ENCODE measurements around the gene MYL9.

DNA sequence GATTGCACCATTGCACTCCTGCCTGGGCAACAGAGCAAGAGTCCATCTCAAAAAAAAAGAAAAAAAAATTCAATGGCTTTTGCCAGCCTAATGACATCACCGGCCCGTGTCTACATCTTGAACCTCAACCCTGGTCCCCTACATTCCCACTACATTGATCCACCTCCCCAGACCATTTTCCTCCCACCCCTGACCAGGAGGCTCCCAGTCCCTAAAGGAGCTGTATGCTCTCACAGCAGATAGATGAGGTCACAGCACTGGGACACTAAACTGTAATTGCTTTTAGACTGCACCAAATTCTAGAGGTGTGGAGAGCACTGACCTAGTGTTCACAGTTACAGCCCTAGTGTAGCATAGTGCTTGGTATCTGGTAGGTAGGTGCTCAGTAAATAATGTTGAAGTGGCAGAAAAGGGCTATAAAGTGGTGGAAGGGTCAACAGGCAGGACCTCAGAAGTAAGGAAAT lies 42.7 kb downstream of the MYL9 start:
- TF ChIP-seq EP300 (IDR thresholded peaks at IDR 0.05; ENCODE audit: borderline replicate concordance in 1 of 2, low read depth in 1 of 2, low read length in 1 of 2) (no peak), TCF12 (IDR thresholded peaks at IDR 0.05) (no peak), EZH2phosphoT487 (IDR thresholded peaks at IDR 0.05; ENCODE audit: borderline replicate concordance, low read depth) (no peak), ZBTB33 (IDR thresholded peaks at IDR 0.05; ENCODE audit: borderline replicate concordance, low read depth) (no peak), POLR2AphosphoS5 (IDR thresholded peaks at IDR 0.05; ENCODE audit: low read depth, low read length) (no peak), FOXM1 (IDR thresholded peaks at IDR 0.05; ENCODE audit: low read depth) (no peak), IRF3 (IDR thresholded peaks at IDR 0.05; ENCODE audit: low read depth, low read length) (no peak), SMC3 (IDR thresholded peaks at IDR 0.05; ENCODE audit: low read depth, low read length) (no peak), RCOR1 (IDR thresholded peaks at IDR 0.05; ENCODE audit: low read length) (no peak), GATA2 (CRISPR knock-in tag; IDR thresholded peaks at IDR 0.05) (no peak), GABPA (IDR thresholded peaks at IDR 0.05; ENCODE audit: low read depth) (no peak), RFX5 (IDR thresholded peaks at IDR 0.05; ENCODE audit: low read length) (no peak), NFIC (IDR thresholded peaks at IDR 0.05; ENCODE audit: borderline replicate concordance) (no peak)
- TF ChIP-seq, protein P1, sequence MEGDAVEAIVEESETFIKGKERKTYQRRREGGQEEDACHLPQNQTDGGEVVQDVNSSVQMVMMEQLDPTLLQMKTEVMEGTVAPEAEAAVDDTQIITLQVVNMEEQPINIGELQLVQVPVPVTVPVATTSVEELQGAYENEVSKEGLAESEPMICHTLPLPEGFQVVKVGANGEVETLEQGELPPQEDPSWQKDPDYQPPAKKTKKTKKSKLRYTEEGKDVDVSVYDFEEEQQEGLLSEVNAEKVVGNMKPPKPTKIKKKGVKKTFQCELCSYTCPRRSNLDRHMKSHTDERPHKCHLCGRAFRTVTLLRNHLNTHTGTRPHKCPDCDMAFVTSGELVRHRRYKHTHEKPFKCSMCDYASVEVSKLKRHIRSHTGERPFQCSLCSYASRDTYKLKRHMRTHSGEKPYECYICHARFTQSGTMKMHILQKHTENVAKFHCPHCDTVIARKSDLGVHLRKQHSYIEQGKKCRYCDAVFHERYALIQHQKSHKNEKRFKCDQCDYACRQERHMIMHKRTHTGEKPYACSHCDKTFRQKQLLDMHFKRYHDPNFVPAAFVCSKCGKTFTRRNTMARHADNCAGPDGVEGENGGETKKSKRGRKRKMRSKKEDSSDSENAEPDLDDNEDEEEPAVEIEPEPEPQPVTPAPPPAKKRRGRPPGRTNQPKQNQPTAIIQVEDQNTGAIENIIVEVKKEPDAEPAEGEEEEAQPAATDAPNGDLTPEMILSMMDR (IDR thresholded peaks at IDR 0.05) = no peak

All from SK-N-SH (cell line).